Activated CD8-positive, alpha-beta T cell treated with anti-CD3 and anti-CD28 coated beads for 36 hours (primary cell): ENCODE data around the gene TES. TPM values are rescaled to one million over a fixed set of nuclear protein-coding genes. Genes with fewer than 3 reads are reported as not detected.
A peak's percentile ranks its signal among the peaks of the same experiment; 100 is the strongest.

Experiments used
- ATAC-seq: fragments of 200-7000 bp; cut with Tn5 transposase; one replicate; pipeline ENCODE4 v1.10.0; 2021; ENCODE audit warnings: mild to moderate bottlenecking, moderate library complexity
- CTCF ChIA-PET: fragments of 350-600 bp; sonication (Branson Sonifier 250); formaldehyde crosslinking; loops from one replicate; lab custom pipeline; 2021; ENCODE audit warnings: antibody characterized with exemption; lab: Charles Lee
- POLR2A ChIA-PET: fragments of 350-600 bp; sonication (Branson Sonifier 250); formaldehyde crosslinking; loops from one replicate; lab custom pipeline; 2021; ENCODE audit warnings: antibody characterized with exemption; lab: Charles Lee
- DNase-seq: peaks from one replicate; pipeline ENCODE4 v3.0.0-alpha.2; 2020
- H3K27ac Mint-ChIP-seq: one replicate; pipeline ENCODE4 v1.8.0; 2021; ENCODE audit warnings: mild to moderate bottlenecking, mixed read lengths
- H3K27me3 Mint-ChIP-seq: one replicate; pipeline ENCODE4 v1.8.0; 2021; ENCODE audit warnings: mixed read lengths
- H3K36me3 Mint-ChIP-seq: one replicate; pipeline ENCODE4 v1.8.0; 2021; ENCODE audit warnings: low read depth, mixed read lengths
- H3K4me1 Mint-ChIP-seq: one replicate; pipeline ENCODE4 v1.8.0; 2021; ENCODE audit warnings: low read depth, mixed read lengths
- H3K4me3 Mint-ChIP-seq: one replicate; pipeline ENCODE4 v1.8.0; 2021; ENCODE audit warnings: mild to moderate bottlenecking, moderate library complexity, mixed read lengths
- H3K9me3 Mint-ChIP-seq: one replicate; pipeline ENCODE4 v1.8.0; 2021; ENCODE audit warnings: mixed read lengths
- intact Hi-C: fragments of 100-400 bp; cut with micrococcal nuclease; formaldehyde crosslinking; loops from one replicate; pipeline ENCODE4 v1.10.0; 2022
- total RNA-seq, 2 experiments: library from RNA; stranded (reverse); gene quantifications; one replicate each; pipeline ENCODE4 v1.2.3, GENCODE V29; 2021
- TF ChIP-seq, protein P1 (sequence below): fragments of 200-600 bp; IDR thresholded peaks from one replicate; pipeline ENCODE4 v1.8.0; 2022; ENCODE audit warnings: antibody characterized with exemption, mild to moderate bottlenecking

Gene TES
- total RNA-seq, 2 experiments from 2014 or later: 63.9 to 65.7 TPM

DNA sequence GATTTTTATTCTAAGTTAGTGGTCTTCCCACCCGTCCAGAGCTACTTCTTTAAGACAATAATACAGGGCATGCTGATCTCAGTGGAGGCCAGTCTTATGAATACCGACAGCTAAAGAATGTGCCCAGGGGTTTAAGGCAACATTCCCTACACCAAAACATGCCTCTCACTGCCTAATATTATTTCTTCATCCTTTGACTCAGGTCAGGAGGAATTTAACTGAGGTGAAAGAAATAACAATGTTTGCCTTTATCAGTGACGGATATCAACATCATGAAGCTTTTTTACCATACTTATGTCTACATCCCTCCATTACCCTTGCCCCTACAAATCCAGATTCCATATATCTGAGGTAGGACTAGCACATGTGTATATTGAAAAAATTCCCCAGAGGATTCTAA lies 33.3 kb upstream of the TES start:
- ChIA-PET POLR2A (interaction anchor here (1.0 kb wide), 1 partner anchor 49 kb away, joined by 3 read pairs; no protein-coding TSS in a partner anchor), CTCF (interaction anchor here (0.7 to 14.7 kb wide), 7 partner anchors 10 to 415 kb away, joined by 3 to 294 read pairs (median 4); no protein-coding TSS in a partner anchor)
- no peaks in the 10 kb centered on the region for H3K27me3 Mint-ChIP-seq
- H3K27ac Mint-ChIP-seq: no peak overlapping the region
- ATAC-seq (no peak), DNase-seq (no peak)
- no peaks in the 10 kb centered on the region for H3K36me3 Mint-ChIP-seq
- no peak overlapping the region for H3K4me3 Mint-ChIP-seq
- intact Hi-C loops: no loop called here
- H3K4me1 Mint-ChIP-seq: no peaks in the 10 kb centered on the region
- no peaks in the 10 kb centered on the region for H3K9me3 Mint-ChIP-seq
- TF ChIP-seq, protein P1, sequence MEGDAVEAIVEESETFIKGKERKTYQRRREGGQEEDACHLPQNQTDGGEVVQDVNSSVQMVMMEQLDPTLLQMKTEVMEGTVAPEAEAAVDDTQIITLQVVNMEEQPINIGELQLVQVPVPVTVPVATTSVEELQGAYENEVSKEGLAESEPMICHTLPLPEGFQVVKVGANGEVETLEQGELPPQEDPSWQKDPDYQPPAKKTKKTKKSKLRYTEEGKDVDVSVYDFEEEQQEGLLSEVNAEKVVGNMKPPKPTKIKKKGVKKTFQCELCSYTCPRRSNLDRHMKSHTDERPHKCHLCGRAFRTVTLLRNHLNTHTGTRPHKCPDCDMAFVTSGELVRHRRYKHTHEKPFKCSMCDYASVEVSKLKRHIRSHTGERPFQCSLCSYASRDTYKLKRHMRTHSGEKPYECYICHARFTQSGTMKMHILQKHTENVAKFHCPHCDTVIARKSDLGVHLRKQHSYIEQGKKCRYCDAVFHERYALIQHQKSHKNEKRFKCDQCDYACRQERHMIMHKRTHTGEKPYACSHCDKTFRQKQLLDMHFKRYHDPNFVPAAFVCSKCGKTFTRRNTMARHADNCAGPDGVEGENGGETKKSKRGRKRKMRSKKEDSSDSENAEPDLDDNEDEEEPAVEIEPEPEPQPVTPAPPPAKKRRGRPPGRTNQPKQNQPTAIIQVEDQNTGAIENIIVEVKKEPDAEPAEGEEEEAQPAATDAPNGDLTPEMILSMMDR: no peak

DNA sequence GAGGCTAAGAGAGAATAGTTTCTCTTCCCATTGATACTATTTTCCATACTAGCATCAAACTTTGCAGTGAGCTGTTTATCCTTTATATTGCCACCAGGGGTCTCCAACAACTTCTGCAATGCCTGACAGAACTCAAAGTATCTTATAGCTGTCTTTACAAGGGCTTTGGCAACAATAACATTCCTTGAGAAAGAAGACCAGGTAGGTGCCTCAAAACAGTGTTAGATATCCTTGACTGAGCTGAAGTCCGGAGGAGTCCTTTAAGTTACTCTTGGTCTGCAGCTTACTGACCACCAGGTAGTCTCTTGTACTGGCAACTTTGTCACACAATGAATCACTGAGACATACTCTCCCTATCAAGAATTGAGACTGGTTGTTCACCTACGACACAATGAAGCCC lies 30.0 kb upstream of the TES start:
- Mint-ChIP-seq H3K9me3 (no peaks in the 10 kb centered on the region), H3K27me3 (no peaks in the 10 kb centered on the region), H3K4me3 (no peak overlapping the region), H3K27ac (no peak overlapping the region), H3K36me3 (no peaks in the 10 kb centered on the region), H3K4me1 (no peaks in the 10 kb centered on the region)
- ATAC-seq (peak; percentile 74), DNase-seq (peak; percentile 18)
- TF ChIP-seq, protein P1: peak; percentile 82
- intact Hi-C loops: loop anchor here (1.0 kb wide), 1 partner anchor 56 kb away; no protein-coding TSS in a partner anchor
- ChIA-PET CTCF (interaction anchor here (0.6 to 14.7 kb wide), 38 partner anchors 9 to 1962 kb away, joined by 3 to 294 read pairs (median 4); partner anchors contain the start of gene TES), POLR2A (no interaction called here)

DNA sequence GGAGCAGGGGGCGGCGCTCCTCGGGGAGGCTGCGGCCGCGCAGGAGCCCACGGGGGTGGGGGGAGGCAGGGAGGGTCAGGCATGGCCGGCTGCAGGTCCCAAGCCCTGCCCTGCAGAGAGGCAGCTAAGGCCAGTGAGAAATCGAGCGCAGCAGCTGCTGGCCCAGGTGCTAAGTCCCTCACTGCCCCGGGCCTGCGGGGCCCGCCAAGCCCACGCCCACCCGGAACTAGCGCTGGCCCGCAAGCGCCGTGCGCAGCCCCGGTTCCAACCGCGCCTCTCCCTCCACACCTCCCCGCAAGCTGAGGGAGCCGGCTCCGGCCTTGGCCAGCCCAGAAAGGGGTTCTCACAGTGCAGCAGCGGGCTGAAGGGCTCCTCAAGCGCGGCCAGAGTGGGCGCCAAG lies 28.3 kb upstream of the TES start:
- POLR2A ChIA-PET: no interaction called here
- Mint-ChIP-seq H3K27ac (no peak overlapping the region), H3K36me3 (no peaks in the 10 kb centered on the region), H3K4me3 (no peak overlapping the region), H3K27me3 (no peaks in the 10 kb centered on the region), H3K9me3 (no peaks in the 10 kb centered on the region), H3K4me1 (no peaks in the 10 kb centered on the region)
- intact Hi-C loops: no loop called here
- CTCF ChIA-PET: interaction anchor here (2.2 to 14.7 kb wide), 4 partner anchors 18 to 70 kb away, joined by 7 to 294 read pairs (median 28); no protein-coding TSS in a partner anchor
- TF ChIP-seq, protein P1: no peak
- ATAC-seq (no peak), DNase-seq (no peak)

DNA sequence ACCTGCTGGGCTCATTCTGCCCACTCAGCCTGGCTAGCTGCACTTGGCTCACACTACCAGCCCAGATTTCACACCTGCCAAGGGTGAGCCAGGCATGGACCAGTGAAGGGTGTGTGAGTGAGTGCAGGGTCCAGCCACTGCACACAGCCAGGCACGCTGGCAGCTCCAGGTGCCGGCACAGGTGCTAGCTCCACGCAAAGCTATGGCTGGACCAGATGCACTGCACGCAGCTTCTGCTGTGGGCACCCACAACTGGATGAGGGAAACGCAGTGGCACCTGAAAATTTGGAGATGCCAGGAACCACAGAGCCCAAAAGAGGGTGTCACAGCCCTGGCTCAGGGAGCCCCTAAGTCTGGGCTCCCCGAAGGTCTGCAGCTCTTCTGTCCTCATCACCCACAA lies 24.9 kb upstream of the TES start:
- no peak for ATAC-seq
- intact Hi-C loops: no loop called here
- no peaks in the 10 kb centered on the region for H3K36me3 Mint-ChIP-seq

DNA sequence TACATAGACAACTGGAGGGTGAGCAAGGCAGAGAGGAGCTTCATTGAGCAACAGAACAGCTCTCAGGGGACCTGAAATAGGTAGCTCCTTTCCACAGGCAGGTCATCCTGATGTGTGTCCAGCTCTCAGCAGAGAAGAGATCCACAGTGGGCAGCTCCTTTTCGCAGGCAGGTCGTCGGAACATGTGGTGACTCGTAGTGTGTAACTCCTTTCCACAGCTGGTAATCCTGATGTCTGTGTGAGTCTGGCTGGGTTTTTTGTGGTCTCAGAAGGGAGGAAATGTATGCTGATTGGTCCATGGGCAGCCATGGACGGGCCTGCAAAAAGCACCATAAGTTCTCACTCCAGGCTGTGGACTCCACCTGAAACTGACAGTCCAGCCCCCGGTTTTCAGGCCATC lies 24.4 kb upstream of the TES start:
- ChIA-PET CTCF (interaction anchor here (14.7 kb wide), 1 partner anchor 49 kb away, joined by 294 read pairs; no protein-coding TSS in a partner anchor), POLR2A (no interaction called here)
- intact Hi-C loops: no loop called here
- Mint-ChIP-seq H3K36me3 (no peaks in the 10 kb centered on the region), H3K27me3 (peaks cover 1% of the 10 kb centered on the region), H3K4me1 (no peaks in the 10 kb centered on the region), H3K27ac (no peak overlapping the region), H3K9me3 (peaks cover 8% of the 10 kb centered on the region), H3K4me3 (no peak overlapping the region)
- TF ChIP-seq, protein P1: no peak
- DNase-seq (no peak), ATAC-seq (no peak)

More for the DNA sequence above, 24.9 kb upstream of the TES start:
- Mint-ChIP-seq H3K27me3 (peaks cover 1% of the 10 kb centered on the region), H3K4me1 (no peaks in the 10 kb centered on the region), H3K4me3 (no peak overlapping the region), H3K27ac (no peak overlapping the region), H3K9me3 (peaks cover 8% of the 10 kb centered on the region)
- TF ChIP-seq, protein P1: no peak
- CTCF ChIA-PET: interaction anchor here (14.7 kb wide), 1 partner anchor 50 kb away, joined by 294 read pairs; no protein-coding TSS in a partner anchor
- no peak for DNase-seq
- POLR2A ChIA-PET: no interaction called here
